GM12878 (cell line): ENCODE data around the gene CYP4F3. TPM values are rescaled to one million over a fixed set of nuclear protein-coding genes. Genes with fewer than 3 reads are reported as not detected.

Experiments
- ATAC-seq: fragments of 200-7000 bp; cut with Tn5 transposase; 3 replicates; pipeline ENCODE4 v1.9.1; 2020; ENCODE audit warnings: mild to moderate bottlenecking, moderate library complexity
- BruUV-seq: library from RNA; stranded (reverse); fragments of 400-500 nt; replicated peaks from 2 replicates; lab custom pipeline; 2021; lab: Mats Ljungman, UMichigan
- CTCF ChIA-PET: fragments of 300-600 bp; sonication (Branson Sonifier 250); formaldehyde crosslinking; extraction: SDS; loops from one replicate; lab custom pipeline; 2021; ENCODE audit warnings: inconsistent platforms; lab: Yijun Ruan, JAX
- POLR2A ChIA-PET: fragments of 350-600 bp; formaldehyde crosslinking; extraction: SDS; loops from one replicate; lab custom pipeline; 2021; ENCODE audit warnings: inconsistent platforms; lab: Charles Lee
- RAD21 ChIA-PET: fragments of 300-600 bp; sonication (Branson Sonifier 250); formaldehyde crosslinking; loops from one replicate; lab custom pipeline; 2023; ENCODE audit warnings: antibody characterized with exemption; ENCODE audit not compliant: unreplicated experiment; lab: Charles Lee
- SMC1A ChIA-PET: fragments of 300-600 bp; sonication (Branson Sonifier 250); formaldehyde crosslinking; loops from one replicate; lab custom pipeline; 2023; ENCODE audit not compliant: unreplicated experiment, uncharacterized antibody; lab: Charles Lee
- DNase-seq: peaks from one replicate; pipeline ENCODE4 v3.0.0-alpha.2; 2011; ENCODE audit warnings: low read depth, low spot score
- FAIRE-seq: peaks from 3 replicates; lab custom pipeline; 2011; peaks lifted over from hg19 to GRCh38; lab: Jason Lieb, UNC
- H2AFZ ChIP-seq: 2 replicates; pipeline ENCODE4 v1.6.0; 2011; ENCODE audit warnings: low read depth, low read length, control low read depth; ENCODE audit not compliant: control insufficient read depth
- H3K27ac ChIP-seq: 2 replicates; pipeline ENCODE4 v1.5.1; 2011; ENCODE audit warnings: control low read depth; ENCODE audit not compliant: control insufficient read depth, insufficient read depth
- H3K27me3 ChIP-seq, 2 experiments: replicated peaks in 1 of 2; 2 replicates each; pipeline versions ENCODE4 v1.6.0 to v1.6.1; 2011; ENCODE audit warnings: low read length in 1 of 2; ENCODE audit not compliant: control insufficient read depth in 2 of 2, insufficient read depth in 2 of 2
- H3K36me3 ChIP-seq, 2 experiments: 2 replicates each; pipeline ENCODE4 v1.5.1; 2011; ENCODE audit warnings: low read length in 1 of 2; ENCODE audit not compliant: control insufficient read depth in 2 of 2, insufficient read depth in 2 of 2
- H3K4me1 ChIP-seq: 2 replicates; pipeline ENCODE4 v1.6.1; 2011; ENCODE audit warnings: mild to moderate bottlenecking, low read length, moderate library complexity, mixed read lengths; ENCODE audit not compliant: control insufficient read depth, insufficient read depth
- H3K4me2 ChIP-seq: 2 replicates; pipeline ENCODE4 v1.6.0; 2011; ENCODE audit warnings: control low read depth; ENCODE audit not compliant: control insufficient read depth, insufficient read depth
- H3K4me3 ChIP-seq: fragments of 200-600 bp; sonication (generic); 2 replicates; pipeline ENCODE4 v1.5.1; 2016
- H3K79me2 ChIP-seq: 2 replicates; pipeline ENCODE4 v1.6.0; 2011; ENCODE audit warnings: low read length; ENCODE audit not compliant: control insufficient read depth, insufficient read depth
- H3K9ac ChIP-seq: 2 replicates; pipeline ENCODE4 v1.8.0; 2011; ENCODE audit warnings: low read length, control low read depth, mixed read lengths; ENCODE audit not compliant: control insufficient read depth, insufficient read depth
- H3K9me3 ChIP-seq: replicated peaks from 3 replicates; pipeline ENCODE4 v1.5.1; 2011; ENCODE audit warnings: mild to moderate bottlenecking, low read length; ENCODE audit not compliant: control insufficient read depth, insufficient read depth
- H4K20me1 ChIP-seq: 2 replicates; pipeline ENCODE4 v1.6.0; 2011; ENCODE audit not compliant: control insufficient read depth, insufficient read depth
- CHD4 ChIP-seq: fragments of 200-600 bp; sonication (generic); IDR thresholded peaks from 2 replicates; pipeline ENCODE4 v1.6.1; 2016; ENCODE audit warnings: mild to moderate bottlenecking
- E2F4 ChIP-seq: IDR thresholded peaks from 2 replicates; pipeline ENCODE4 v1.6.1; 2012; ENCODE audit warnings: low read depth, low read length, improper control_type of control experiment
- GATAD2B ChIP-seq: fragments of 450-650 bp; conservative IDR thresholded peaks from 2 replicates; pipeline ENCODE4 v1.6.1; 2017; ENCODE audit warnings: low read depth, mild to moderate bottlenecking, moderate library complexity
- MTA3 ChIP-seq: IDR thresholded peaks from 2 replicates; pipeline ENCODE4 v1.6.1; 2012; ENCODE audit warnings: low read length, inconsistent platforms, borderline replicate concordance
- NFYA ChIP-seq: IDR thresholded peaks from 2 replicates; pipeline ENCODE4 v1.6.1; 2011; ENCODE audit warnings: low read depth, mild to moderate bottlenecking, low read length, improper control_type of control experiment, borderline replicate concordance
- POLR2AphosphoS2 ChIP-seq: IDR thresholded peaks from 2 replicates; pipeline ENCODE4 v1.6.1; 2011; ENCODE audit warnings: low read depth, mild to moderate bottlenecking, low read length, improper control_type of control experiment, moderate library complexity
- PRDM15 ChIP-seq: fragments of 450-650 bp; formaldehyde crosslinking; IDR thresholded peaks from 2 replicates; pipeline ENCODE4 v1.4.0; 2020; ENCODE audit warnings: mild to moderate bottlenecking, moderate library complexity
- REST ChIP-seq: IDR thresholded peaks from 2 replicates; pipeline ENCODE4 v1.6.1; 2012; ENCODE audit warnings: mild to moderate bottlenecking, low read depth, low read length
- RFX5 ChIP-seq: IDR thresholded peaks from 2 replicates; pipeline ENCODE4 v1.6.1; 2011; ENCODE audit warnings: low read depth, low read length, improper control_type of control experiment
- USF2 ChIP-seq: IDR thresholded peaks from 2 replicates; pipeline ENCODE4 v1.6.1; 2011; ENCODE audit warnings: low read depth, low read length, improper control_type of control experiment, borderline replicate concordance
- ZNF24 ChIP-seq: fragments of 450-650 bp; IDR thresholded peaks from 2 replicates; pipeline ENCODE4 v1.6.1; 2017; ENCODE audit warnings: antibody characterized with exemption, mild to moderate bottlenecking
- ZNF622 ChIP-seq: fragments of 450-650 bp; IDR thresholded peaks from 2 replicates; pipeline ENCODE4 v1.6.1; 2017; ENCODE audit warnings: mild to moderate bottlenecking, inconsistent platforms
- WGBS: methylation state at CpG from one replicate; pipeline ENCODE4 v1.1.6; 2016; ENCODE audit warnings: low lambda C conversion rate; ENCODE audit not compliant: insufficient replicate concordance, insufficient coverage; ENCODE audit errors: missing lambda C conversion rate; 5-methylcytosine and 5-hydroxymethylcytosine counted together
- in situ Hi-C: fragments of 300-500 bp; cut with MboI; formaldehyde crosslinking; loops from 9 replicates; pipeline ENCODE4 v1.14.3; 2018; ENCODE audit warnings: mixed read lengths
- intact Hi-C: fragments of 100-400 bp; cut with micrococcal nuclease; formaldehyde crosslinking; loops from one replicate; pipeline ENCODE4 v1.14.2; 2022; ENCODE audit not compliant: unreplicated experiment
- polyA plus RNA-seq, 11 experiments: library from polyadenylated mRNA; depleted of rRNA in 4 of 11; unstranded in 6 of 11; stranded (reverse) in 5 of 11; fragments of >200 nt; fragmentation: Nextera tagmentation in 4 of 11; fragmentation: Illumina TruSeq in 1 of 11; extraction: Ambion mirVana in 4 of 11; extraction: Trizol in 1 of 11; gene quantifications; 1 replicate in 1 of 11; 2 replicates in 10 of 11; pipeline versions ENCODE4 v1.2.1 to v1.2.3, GENCODE V29; 2011 to 2016; ENCODE audit warnings: inconsistent platforms in 2 of 11, missing spikeins in 2 of 11, low read depth in 1 of 11
- total RNA-seq, 4 experiments: library from RNA; depleted of rRNA in 3 of 4; stranded (reverse); fragments of >200 nt in 3 of 4; fragmentation: Illumina TruSeq in 1 of 4; extraction: Trizol in 1 of 4; gene quantifications; 2 replicates each; pipeline versions ENCODE4 v1.2.1 to v1.2.3, GENCODE V29; 2013 to 2021

CYP4F3 gene
- total and polyA plus RNA-seq, 10 of the 15 experiments (the other 5 are each of a cell fraction or from before 2014, with no cell fraction given): 0.08 to 4.7 (median 1.2) TPM

- SMC1A ChIA-PET: no interaction called here
- ATAC-seq (no peak), DNase-seq (no peak), FAIRE-seq (no peak)
- no peak overlapping the region for H2AFZ ChIP-seq
- H3K4me2 ChIP-seq: no peak overlapping the region
- CTCF ChIA-PET: no interaction called here
- no peaks in the 10 kb centered on the region; a peak in 1 of 4 replicates for H3K27me3 ChIP-seq
- no peak overlapping the region for H3K9ac ChIP-seq
- in situ Hi-C loops: no loop called here
- H3K79me2 ChIP-seq: no peaks in the 10 kb centered on the region
- TF ChIP-seq NFYA: no peak
- TF ChIP-seq CHD4: no peak
- TF ChIP-seq GATAD2B: no peak
- no peak for TF ChIP-seq MTA3
- no peak for TF ChIP-seq POLR2AphosphoS2
- TF ChIP-seq USF2: no peak
- no peak for TF ChIP-seq PRDM15 (CRISPR knock-in tag)
- no peak for TF ChIP-seq E2F4
- TF ChIP-seq RFX5: no peak
- TF ChIP-seq ZNF622: no peak
- TF ChIP-seq REST: no peak
- TF ChIP-seq ZNF24: no peak
- intact Hi-C loops: no loop called here
- 7% methylated on average over 1 of the region's 1 CpG for WGBS
- POLR2A ChIA-PET: no interaction called here
- no peak overlapping the region for H3K4me3 ChIP-seq
- H3K4me1 ChIP-seq: no peaks in the 10 kb centered on the region
- H3K27ac ChIP-seq: no peak overlapping the region
- no peaks in the 10 kb centered on the region for H4K20me1 ChIP-seq
- RAD21 ChIA-PET: no interaction called here
- BruUV-seq: no TSS peak
- H3K36me3 ChIP-seq: no peaks in the 10 kb centered on the region
- no peaks in the 10 kb centered on the region for H3K9me3 ChIP-seq
Observed at GRCh38 chr19:15621801-15622200, 18.9 kb upstream of the CYP4F3 start.
